ENCODE measurements around the gene COL6A2.

COL6A2 gene

DNA sequence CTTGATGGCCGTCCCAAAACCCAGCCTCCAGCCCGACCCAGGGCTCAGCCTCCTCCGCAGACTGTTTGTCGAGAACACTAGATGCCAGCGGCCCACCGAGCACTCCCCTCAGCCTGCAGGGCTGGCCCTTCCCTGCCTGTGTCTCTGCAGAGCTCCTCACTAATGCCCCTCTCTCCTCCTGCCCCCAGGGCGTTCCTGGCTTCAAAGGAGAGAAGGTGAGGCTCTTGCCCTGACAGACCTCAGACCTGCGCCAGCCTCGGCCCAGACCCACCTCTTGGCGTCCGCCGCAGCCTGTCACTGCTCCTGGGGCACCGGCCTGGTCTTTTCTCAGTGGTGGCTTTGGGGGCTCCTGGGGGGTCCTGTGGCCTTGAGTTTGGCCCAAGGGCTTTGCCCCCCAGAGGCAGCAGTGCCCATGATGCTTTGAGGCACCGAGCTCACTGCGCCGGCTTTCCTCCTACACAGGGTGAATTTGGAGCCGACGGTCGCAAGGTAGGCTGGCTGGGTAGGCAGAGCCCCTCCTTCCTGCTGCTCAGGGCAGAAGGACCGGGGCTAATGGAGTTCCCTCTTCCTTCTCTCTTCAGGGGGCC lies 18.4 kb downstream of the COL6A2 start:
- no peak for DNase-seq

GRCh38 chr21:46116776-46117585 lies 19.1 kb downstream of the COL6A2 start:
- no peak for DNase-seq

- DNase-seq: no peak
Measured at GRCh38 chr21:46117586-46118315, 19.8 kb downstream of the COL6A2 start.

- DNase-seq: no peak
Measured at GRCh38 chr21:46118316-46119143, 20.6 kb downstream of the COL6A2 start.

DNA sequence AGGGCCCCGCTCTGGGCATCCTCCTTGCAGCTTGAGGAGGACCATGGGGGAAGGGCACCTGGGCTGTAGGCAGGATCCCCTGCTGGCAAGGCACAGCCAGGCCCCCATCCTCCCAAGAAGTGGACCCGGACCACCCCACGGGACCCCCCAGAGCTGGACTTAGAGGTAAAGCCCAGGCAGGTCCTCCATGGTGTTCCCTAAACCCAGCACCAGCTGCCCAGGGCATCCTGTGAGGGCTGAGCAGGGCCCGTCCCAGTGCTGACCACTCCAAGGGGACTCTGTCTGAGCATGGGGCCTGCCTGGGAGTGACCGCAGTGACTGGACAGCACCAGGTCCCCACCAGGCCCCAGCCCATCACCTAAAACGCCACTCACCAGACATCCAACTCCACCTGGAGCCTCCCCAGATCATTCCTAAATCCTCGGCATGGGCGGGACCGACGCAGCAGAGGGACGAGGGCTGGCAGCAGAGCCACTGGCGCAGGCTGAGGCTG lies 21.3 kb downstream of the COL6A2 start:
- DNase-seq: no peak

GRCh38 chr21:46119637-46120271 lies 21.8 kb downstream of the COL6A2 start:
- DNase-seq: no peak

GRCh38 chr21:46120301-46121285 lies 22.7 kb downstream of the COL6A2 start:
- DNase-seq: no peak

DNA sequence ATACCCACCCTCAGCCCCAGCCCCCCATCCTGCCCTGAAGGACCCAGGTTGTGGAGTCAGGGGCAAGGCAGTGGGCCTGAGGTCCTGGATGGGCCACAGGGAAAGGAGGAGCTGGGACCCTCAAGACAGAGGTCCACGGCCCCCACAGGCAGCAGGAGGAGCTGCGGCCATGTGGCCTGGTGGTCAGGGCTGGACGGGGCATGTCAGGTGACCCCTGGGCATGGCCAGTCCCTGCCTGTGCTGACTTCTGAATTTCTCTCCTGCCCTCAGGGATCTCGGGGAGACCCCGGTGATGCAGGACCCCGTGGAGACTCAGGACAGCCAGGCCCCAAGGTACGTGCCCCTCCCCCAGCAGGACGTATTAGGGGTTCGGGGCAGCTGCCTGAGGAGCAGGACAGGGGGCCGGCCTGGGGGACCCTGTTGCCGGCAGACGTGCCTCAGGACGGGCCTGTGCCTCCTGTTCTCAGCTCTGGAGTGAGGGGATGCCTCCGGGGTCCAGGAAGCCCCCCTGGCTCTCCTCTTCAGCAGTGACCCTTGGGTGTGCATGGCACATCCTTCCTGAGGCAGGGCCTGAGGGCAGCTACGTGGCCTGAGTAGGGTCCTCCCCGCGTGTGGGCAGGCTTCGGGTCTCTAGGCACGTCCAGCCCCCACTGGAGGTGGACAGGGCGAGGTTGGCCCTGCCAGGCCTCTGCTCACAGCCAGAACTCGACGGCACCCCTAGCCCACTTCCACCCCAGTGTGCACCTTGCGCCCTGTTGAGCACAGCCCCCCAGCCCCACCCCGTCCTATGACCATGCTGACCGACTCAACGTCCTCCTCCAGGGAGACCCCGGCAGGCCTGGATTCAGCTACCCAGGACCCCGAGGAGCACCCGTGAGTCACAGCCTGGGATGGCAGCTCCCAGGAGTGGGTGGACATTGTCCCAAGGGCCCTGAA lies 23.6 kb downstream of the COL6A2 start:
- no peak for DNase-seq

GRCh38 chr21:46122237-46122671 lies 24.3 kb downstream of the COL6A2 start:
- no peak for DNase-seq

DNA sequence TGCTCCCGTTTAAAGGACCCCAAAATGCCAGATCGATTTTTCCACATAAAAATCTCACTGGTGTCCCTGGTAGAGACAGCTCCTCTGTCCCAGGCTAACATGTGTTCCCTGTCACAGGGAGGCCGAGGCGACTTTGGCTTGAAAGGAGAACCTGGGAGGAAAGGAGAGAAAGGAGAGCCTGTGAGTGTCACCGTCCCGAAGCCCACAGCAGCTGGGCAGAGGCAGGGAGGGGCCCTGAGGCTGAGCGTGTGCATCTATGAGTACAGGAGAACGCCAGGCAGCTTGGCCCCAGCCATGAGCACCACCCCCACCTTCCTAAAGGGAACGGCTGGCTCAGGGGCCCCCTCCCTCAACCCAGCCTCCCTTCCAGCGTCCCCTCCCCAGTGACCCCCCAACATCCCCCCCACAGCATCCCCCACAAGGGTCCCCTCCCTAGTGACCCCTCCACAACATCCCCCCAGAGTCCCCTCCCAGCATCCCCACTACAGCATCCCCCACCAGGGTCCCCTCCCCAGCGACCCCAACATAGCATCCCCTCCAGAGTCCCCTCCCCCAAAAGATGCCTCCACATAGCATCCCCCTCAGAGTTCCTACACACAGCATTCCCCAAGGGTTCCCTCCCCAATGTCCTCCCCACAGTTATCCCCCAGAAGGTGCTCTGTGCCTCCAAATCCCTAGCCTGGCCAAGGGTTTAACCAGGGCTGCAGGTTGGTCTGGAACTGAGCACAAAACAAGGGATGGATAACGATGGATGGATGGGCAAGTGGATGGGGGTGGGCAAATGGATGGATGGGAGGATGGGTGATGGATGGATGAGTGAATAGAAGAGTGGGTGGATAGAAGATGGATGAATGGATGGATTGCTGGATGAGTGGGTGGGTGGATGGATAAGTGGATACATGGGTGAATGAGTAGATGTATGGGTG lies 25.1 kb downstream of the COL6A2 start:
- no peak for DNase-seq

DNA sequence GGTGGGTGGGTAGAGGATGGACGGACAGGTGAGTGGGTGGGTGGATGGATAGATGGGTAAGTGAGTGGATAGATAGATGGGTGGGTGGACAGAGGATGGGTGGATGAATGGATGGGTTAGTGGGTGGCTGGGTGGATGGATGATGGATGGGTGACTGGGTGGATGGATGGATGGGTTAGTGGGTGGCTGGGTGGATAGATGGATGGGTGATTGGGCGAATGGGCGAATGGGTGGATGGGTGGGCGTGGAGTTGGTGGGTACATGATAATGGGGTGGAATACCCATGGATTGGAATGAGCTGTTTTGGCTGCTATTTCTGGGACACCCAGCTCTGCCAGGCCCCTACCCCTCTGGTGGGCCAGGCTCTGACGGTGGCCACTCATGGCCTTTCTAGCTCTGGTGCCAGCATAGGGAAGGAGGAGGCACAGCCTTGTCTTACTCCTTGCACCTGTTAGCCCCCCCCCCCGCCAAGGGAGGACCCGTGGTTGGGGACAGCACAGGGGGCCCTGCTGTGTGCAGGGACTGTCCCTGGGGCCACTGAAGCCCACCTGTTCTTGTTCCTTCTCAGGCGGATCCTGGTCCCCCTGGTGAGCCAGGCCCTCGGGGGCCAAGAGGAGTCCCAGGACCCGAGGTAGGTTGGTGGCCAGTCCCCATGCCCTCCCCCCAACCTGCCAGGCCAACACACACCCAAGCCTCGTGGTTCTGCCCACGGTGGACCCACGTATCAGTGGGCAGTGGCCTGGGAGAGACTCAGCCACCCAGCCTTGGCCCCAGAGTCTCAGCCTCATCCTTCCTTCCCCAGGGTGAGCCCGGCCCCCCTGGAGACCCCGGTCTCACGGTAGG lies 26.4 kb downstream of the COL6A2 start:
- DNase-seq: no peak

DNA sequence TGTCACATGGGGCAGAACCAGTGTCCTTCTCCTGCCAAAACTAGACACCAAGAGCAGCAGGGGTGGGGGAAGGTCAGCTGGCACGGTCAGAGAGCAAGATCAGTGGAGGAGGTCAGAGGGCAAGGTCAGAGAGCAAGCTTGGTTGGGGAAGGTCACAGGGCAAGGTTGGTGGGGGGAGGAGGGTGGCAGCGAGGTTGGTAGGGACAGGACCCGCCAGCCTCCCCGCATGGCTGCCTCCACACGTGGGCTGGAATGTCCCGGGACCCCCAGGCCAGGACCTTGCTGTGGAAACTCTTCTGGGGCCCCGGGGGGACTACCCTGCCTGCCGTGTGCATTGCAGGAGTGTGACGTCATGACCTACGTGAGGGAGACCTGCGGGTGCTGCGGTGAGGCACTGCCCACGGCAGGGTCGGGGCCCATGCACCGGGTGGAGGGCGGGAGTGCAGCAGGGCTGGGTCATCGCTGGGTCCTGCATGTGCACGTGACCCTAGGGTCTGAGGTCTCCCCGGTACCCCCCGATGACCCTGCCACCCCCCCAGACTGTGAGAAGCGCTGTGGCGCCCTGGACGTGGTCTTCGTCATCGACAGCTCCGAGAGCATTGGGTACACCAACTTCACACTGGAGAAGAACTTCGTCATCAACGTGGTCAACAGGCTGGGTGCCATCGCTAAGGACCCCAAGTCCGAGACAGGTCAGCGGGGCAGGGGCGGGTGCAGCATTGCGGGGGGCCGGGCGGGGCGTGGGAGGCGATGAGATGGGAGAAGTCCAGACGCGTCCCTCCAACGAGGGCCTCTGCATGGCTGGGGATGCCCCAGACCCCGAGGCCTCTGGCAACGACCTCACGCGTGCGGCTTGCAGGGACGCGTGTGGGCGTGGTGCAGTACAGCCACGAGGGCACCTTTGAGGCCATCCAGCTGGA lies 27.3 kb downstream of the COL6A2 start:
- no peak for DNase-seq

DNA sequence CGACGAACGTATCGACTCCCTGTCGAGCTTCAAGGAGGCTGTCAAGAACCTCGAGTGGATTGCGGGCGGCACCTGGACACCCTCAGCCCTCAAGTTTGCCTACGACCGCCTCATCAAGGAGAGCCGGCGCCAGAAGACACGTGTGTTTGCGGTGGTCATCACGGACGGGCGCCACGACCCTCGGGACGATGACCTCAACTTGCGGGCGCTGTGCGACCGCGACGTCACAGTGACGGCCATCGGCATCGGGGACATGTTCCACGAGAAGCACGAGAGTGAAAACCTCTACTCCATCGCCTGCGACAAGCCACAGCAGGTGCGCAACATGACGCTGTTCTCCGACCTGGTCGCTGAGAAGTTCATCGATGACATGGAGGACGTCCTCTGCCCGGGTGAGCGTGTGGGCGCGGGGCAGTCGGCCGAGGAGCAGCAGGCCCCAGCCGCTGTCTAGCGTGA lies 28.0 kb downstream of the COL6A2 start:
- DNase-seq: no peak

DNA sequence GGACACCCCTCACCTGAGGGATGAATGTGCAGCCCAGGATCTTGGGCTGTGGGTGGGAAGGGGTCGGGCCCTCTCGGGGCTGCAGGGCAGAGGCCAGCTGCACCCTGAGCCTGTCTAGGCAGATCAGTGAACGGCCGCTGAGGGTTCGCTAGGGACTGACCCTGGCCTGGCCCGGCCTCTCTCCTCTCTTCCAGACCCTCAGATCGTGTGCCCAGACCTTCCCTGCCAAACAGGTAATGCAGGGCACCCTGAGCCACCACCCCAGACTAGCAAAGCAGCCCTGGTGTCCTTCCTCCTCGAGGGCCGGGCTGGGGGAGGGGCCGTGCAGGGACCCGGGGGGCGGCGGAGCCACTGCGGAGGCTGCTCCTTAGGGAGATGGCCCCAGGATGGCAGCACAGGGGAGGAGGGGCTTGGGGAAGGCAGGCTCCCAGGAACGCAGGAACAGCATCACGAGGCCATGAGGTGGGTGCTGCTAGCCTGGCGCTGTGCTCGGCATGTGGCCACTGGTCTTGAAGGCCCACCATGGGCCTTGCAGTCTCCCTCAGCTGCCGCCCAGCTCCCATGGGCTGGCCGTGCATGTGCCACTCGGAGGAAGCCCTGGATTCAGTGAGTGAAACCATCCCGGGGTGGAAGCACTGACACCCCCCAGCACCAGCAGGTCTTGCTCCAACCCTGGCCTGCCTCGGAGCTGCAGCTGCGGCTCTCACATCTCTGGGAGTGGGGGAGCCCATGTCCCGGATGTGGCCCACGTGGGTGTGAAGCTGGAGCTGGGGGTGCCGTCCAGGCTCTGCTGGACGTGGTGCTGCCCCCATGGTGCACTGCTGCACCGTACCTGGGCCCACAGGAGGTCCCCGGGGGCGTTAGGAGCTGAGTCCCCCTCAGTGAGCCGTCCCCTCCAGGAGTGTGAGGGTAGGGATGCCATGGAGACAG lies 28.7 kb downstream of the COL6A2 start:
- DNase-seq: no peak
